HG02870 (cell line): Measurements from ENCODE around the gene BCAS3.

Experiments used
- ATAC-seq: cut with Tn5 transposase; IDR thresholded peaks from one replicate; pipeline ENCODE4 v1.9.1; 2021; ENCODE audit warnings: mild to moderate bottlenecking, moderate library complexity; ENCODE audit not compliant: unreplicated experiment

BCAS3 gene

DNA sequence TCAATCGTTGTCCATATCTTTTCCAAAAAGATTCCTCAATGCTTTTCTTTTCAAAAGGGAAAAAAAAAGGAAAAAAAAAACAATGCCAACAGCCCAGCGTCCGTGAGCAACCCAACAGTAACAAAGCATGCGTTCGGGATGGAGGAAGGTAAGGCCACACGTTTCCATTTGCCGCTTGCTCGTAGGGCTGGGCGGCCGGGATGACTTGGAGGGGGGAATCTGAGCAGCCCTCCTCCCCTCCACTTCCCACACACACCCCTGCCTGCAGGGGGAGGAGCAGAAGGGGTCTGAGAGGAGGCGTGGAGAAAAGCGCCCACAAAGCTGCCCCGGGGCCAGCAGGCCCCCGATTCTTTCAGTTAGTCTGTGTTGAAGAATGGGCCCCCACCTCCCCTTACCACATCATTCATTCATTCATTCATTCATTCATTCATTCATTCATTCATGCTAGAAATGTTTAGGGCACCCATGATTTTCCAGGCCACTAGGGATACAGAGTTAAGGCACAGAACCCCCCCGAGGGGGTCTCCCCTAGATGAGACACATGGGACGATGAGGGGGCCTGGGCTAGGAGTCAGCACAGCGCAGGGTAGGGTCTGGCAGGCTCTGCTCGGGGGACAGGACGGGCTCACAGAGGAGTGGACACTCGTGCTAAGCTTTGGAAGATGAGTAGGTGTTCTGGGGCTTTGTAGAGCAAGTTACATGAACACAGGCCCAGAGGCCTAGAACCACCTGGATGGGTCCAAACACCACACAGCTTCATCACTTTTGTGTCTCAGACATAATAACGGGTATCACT lies 711.1 kb downstream of the BCAS3 start:
- ATAC-seq: no peak

DNA sequence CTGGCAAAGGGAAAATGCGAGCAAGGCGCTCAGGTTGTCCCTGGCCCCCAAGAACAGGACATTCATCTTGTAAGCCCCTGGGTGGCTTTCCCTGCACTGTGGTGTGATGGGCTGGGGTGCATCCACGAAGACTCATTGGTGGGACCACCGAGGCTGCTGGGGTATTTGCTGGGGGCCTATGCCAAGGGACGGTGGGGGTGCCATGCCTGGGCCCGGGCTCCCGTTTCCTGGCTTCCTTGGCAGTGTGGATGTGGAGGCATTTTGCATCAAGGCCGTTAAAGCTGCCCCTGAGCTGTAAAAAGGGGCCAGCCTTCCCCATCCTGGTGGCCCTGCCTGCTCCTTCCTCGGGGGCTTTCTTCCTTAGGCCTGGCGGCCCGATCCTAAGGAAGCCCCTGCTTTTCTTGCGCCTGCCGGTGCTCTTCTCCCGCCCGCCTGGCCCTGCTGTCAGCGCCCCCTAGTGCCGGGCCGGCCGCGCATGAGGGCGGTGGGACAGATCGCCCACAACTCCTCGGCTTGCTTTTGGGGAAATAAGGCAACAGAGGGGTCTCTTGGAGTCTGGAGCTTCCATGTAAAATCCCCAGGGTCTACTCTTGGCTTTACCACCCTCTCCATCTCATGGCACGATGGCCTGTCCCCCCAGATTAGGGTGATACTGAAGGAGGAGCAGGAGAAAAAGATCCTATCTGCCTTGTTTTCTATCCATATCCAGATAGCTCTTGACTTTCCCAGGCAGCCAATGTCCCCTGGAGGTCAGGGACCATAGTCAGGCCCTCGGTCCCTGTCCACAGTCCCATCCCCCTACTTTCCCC lies 712.2 kb downstream of the BCAS3 start:
- no peak for ATAC-seq

DNA sequence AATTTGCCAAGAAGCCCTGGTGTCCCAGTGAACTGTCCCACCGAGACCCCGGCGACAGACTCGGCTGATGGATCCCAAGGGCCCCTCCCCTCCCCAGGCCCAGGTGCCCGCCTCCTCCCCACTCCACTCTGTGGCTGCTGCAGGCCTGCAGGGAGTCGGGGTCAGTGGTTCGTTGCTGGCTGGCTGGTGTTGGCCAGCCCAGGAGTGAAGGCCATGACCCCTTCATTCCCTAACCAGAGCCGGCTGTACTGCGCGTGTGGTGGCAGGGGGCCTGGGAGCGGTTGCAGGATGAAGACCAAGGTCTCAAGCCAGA lies 712.8 kb downstream of the BCAS3 start:
- ATAC-seq: no peak

DNA sequence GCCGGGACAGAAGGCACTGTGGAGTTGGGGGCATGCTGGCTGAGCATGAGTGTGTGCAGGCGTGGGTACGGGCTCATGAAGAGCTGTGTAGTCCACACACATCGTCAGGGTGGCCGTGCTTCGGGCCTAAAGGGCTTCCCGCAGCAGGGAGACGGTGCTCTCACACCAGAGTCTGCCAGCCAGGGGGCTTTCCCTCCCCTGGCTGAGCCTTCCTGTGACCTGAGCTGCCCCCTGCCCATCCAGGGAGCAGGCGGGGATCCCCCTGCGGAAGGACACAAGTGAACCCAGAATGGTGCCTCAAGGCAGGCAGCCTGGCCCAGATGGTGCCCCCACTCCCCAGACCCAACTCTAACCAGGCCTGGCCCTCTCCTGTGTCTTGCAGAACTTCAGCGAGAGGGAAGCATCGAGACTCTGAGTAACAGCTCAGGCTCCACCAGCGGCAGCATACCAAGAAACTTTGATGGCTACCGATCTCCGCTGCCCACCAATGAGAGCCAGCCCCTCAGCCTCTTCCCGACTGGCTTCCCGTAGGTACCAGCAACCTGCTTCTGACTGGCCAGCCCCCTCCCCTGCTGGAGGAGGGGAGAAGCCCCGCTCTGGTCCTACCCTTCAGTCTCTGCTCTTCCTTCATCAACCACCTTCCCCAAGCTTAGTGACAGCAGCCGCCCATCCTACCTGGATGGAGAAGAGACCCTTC lies 714.1 kb downstream of the BCAS3 start:
- no peak for ATAC-seq

DNA sequence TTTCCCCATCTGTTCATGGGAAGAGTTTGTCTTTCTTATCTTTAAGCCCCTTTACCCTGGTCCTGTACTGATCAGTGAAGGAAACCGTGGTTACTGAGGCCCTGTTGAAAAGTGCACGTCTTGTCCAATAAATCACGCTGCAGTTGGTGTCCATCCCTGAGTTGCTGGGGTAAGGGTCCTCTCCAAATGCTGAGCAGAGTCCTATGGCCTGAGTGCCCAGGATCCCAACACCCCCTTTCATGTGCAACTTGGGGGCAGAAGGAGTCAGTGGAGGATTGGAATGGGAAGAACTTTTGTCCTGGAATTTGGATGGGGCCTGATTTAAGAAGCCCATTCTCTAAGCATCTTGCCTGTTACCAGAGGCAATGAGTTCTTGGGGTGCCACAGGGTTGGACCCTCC lies 715.0 kb downstream of the BCAS3 start:
- no peak for ATAC-seq

DNA sequence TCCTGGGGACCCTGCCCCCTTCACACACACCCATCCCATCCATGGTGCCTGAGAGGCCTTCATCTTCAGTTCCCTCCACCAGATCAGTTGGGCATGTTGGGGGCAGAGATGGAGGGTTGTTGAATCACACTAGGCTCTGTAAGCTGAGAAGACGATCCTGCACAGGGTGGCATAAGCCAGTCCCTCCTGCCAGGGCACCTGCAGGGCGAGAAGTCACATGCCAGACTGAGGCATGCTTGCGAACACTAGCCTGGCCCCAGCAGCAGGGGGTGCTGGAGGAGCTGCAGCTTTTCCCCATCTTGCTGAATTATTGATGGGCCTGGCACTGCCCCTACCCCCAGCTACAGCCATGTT lies 715.9 kb downstream of the BCAS3 start:
- no peak for ATAC-seq

DNA sequence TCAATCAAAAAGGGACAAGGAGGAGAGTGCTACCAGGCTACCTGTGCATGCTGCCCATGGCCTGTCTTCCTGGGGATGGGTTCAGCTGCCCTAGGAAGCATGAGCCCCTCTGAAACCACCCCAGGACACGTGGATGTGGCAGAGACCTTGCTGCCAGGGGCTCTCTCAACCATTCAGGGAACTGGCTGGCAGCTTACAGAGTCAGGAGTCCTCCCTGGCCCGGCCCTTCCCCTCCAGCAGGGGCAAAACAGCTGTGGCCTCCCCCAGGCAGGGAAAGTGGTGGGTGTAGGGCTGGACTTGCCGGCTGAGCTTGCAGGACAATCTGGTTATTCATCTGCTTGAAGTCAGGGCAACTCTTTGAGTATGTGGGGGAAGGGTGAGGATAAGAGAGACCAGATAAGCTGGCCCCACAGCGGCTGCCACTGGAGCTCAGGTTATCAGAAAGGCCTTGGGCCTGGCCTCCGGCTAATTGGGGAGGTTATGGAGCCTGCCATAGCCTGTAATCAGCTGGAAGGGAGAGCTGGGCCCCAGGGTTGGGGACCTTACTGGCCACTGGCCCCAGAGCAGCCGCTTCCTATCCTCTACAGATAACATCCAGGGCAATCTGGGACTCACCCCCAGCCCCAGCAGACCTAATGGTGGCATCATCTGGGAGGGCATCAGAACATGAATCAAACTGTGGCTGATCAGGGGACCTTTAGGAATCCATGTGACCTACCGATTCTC lies 716.4 kb downstream of the BCAS3 start:
- ATAC-seq: no peak

DNA sequence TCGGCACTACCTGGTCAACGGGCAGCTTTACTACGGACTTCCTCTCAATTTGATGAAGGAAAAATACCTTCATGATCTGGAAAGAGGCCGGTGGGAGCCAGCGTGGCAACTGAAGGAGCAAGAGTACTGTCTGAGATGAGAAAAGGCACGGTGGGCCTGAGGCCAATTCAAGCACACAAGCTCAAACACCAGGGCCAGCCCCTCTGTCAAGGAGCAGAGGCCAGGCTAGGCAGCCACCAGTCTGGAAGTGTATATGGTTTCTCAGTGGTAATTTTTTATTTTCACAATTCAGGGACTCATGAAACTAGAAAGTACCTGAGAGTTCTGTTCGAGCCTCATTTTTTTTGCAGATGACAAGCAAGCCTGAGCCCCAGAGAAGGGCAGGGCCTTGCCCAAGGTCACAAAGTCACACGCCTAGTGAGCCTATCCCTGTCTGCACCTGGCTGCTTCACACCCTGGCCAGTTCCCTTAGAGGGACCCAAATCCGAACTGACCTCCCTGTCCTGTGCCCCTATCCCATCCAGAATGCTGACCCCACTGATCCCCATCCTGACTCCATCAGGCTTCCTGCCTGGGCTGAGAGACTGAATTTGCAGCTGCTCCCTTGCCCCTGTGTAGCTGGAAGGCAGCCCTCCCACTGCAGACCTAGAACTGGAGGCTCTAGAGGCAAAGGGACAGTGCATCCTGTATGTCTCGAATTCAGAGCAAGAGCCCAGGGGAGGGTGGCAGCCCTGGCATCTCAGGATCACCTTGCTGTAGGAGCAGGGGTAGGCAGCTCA lies 717.2 kb downstream of the BCAS3 start:
- no peak for ATAC-seq

DNA sequence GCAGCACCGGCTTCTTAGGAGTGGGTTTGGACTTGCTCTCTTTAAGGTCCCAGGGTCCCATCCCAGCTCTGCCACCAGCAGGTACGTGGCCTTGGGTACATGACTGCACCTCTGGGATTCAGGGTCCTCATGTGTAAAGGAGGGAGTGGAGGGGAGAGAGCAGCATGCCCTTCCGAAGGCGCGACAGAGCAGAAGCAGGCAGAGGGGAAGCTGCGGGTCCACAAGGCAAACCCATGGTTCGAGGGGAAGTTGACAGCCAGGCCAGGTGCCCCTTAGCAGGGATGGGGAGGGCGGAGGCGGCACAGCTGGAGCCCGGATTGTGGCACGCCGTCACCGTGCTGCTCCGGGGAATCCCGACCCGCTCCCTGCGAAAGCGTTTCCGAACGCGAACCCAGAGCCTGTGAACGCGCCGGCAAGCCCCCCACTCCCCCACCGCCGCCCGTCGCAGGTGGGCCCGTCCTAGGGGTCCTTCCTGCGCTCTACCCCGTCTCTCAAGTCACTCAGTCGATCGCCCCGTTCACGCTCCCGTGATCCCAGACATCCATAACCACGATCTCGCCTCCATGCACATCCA lies 717.8 kb downstream of the BCAS3 start:
- ATAC-seq: no peak

DNA sequence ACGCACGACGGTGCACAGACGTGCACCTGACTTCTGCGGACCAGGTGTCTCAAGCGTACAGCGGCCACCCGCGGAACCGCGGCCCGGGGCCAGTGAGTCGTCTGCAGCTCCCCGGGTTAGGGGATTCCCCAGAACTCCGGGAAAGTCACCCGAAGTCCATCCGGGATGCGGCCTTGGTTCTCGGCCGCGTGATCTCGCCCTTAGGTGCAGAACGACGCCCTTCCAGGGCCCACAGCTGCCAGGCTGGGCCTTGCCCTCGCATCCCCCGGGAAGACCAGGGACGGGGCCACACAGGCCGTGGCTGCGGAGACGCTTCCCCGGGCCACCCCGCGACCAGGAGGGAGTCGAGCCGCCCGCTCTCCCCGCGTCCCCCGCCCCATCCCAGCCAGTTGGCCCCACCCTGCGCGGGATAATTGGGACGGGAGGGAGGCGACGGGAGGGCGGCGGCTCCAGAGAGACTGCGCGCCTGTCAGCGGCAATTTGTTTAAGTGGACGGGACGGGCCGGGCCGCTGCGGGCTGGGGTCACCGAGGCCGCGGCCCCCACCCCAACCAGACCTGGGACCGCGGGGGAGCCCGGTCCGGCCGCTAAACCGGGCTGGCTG lies 718.4 kb downstream of the BCAS3 start:
- no peak for ATAC-seq

DNA sequence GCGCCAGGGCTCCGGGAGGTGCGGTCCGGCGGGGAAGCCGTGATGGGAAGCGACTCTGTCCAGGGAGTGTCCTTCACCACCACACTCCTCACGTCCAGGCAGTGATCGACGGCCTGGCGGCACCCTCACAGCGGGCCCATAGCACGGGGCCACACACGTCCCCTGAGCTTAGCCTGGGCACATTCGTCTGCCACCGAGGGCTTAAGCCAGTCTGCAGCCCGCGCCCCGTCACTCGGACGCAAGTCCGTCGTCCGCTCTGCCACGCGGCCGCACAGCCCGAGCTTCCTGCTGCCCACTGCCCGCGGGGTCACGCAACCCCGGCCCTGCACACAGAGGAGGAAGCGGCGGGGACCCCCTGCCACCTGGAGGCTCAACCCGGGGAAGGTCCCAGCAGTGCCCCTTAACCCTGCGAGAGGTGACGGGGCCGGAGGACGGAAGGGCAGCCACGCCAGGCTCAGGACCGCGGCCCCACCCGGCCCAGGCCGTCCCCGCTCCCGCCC lies 719.0 kb downstream of the BCAS3 start:
- no peak for ATAC-seq

DNA sequence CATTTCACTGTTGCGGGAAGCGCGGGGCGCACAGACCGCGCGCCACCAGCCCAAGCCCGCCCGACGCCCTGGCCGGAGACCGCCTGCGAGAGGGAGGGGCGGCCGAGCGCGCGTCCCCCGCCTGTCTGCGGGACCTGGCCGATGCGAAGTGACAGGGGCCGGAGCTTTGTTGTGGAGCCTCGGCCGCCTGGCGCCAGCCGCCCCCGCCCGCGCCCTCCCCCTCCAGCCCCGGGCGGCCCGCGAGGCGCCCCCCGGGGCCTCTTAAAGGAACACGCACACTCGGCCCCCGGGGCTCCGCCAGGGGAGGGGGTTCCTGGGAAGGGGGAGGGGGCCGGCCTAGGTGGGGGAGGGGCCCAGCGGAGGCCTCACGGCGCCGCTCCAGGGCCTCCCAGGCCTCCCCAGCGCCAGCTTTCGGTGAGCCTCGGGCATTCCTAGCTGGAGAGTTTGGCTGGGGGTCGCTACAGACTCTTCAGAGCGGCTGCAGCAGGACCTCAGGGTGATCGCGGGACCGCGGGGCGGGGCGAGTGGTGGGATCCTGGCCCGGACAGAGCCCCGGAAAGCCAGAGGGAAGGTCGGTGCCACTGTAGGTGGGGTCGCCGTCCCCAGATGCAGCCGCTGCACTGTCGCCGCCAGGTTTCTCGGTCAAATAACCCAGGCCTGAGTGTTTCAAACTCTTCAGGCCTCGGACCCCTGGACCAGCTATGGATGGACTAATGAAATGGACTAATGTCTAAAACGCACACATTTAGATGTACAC lies 719.6 kb downstream of the BCAS3 start:
- ATAC-seq: no peak

DNA sequence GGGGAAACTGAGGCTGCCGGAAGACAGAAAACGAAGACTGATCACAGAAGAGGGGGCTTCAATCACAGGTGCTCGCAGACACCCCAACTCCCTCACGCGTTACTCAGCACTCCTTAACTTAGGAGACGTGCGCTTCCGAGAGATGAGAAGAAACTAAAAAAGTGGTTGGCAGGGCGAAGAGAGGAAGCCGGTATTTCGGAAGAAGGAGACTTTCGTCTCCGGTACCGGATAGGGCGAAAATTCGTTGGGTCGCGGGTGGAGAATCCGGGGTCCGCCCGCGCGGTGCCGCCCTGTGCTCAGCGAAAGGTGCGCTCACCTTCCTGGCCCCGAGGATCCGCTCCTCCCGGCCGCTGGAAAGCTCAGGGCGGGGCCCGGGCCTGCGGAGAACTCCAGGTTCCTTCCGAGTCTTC lies 721.1 kb downstream of the BCAS3 start:
- ATAC-seq: no peak

DNA sequence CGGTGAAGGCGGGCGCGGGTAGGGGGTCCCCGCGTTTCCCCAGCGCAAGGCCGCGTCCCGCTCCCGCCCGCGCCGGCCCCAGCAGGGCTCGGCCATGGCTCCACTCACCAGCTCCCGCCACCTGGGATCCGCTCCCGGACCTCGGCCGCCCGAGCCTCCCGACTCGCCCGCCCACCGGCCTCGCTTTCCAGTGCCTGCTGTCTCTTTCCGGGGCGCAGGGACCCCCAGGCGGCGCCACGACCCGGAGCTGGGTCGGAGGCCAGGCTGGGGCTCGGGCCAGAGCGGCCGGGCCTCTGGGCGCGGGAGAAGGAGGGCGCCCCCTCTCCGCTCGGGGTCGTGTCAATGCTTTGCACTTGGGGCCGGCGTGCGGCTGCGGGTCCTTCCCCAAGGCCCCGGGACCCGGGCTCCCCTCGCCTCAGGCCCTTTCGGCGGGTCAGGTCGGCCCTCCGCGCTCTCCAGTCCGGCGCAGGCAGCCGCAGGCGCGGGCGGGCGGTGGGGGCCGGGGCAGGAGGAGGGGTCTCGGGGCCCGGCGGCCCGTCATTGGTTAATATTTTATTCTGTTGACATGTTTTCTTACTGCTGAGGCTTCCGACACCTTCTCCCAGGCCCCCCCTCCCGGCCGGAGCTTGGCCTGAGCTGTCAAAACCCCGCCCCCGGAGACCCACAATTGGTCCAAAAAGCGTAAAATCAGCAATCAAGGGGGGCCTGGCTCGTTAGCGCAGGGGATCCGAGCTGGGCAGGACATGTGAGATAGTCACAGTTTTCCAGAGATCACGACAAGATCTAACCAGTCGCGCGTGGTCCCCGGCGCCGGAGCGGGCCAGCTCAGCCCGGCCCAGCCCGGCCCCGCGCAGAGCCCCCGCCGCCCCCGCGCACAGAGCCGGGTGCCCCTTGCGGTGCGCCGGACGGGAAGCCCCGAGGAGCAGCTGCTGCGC lies 721.7 kb downstream of the BCAS3 start, which contains the start of gene TBX2:
Gene TBX2 (plus strand): TSS at position 713 of the 935 bp plus-strand sequence. CDS start 334 bp downstream, outside the sequence.
- no peak for ATAC-seq

DNA sequence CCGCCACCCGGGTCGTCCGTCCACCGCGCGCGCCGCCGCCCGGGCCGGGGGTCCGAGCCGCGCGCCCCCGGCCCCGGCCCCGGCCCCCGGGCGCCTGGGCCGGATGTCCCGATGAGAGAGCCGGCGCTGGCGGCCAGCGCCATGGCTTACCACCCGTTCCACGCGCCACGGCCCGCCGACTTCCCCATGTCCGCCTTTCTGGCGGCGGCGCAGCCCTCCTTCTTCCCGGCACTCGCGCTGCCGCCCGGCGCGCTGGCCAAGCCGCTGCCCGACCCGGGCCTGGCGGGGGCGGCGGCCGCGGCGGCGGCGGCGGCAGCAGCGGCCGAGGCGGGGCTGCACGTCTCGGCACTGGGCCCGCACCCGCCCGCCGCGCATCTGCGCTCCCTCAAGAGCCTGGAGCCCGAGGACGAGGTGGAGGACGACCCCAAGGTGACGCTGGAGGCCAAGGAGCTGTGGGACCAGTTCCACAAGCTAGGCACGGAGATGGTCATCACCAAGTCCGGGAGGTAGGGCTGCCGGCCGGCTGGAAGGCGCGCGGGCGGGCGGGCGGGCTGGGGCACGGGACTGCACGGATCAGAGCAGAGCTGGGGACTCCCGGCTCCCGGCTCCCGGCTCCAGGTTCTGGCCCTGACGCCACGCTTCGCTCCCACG lies 722.5 kb downstream of the BCAS3 start:
- ATAC-seq: no peak

DNA sequence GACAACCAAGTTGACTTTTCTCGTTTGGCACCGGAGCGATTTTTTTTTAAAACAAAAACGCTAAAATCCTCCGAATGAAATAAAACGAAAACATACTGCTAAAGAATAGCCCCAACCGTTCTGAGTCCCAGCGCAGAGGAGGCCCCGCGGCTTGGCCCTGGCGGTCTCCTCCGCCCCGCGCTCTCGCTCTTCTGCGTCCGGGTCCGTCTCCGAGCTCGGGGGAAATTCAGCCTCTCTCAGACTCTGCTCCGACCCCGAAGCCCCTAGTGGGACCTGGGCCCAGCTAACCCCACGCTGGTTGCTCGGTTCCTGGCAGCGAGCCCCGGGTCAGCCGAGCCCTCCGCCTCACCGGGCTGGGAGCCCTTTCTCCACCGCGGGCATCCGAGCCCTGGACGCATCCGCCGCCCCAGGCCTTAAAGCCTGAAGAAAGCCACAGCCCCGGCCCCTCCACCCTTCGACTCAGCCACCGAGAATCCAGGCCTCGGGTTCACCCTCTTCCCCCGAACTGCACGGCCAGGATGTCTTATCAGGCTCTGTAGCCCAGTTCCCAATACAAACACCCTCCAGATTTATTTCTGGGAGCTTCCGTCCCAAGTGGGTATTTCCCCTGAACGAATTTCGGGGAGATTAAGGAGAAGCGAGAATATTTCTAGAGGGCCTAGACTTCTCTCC lies 723.2 kb downstream of the BCAS3 start:
- ATAC-seq: no peak
